Dendritic cell treated with granulocyte-macrophage colony-stimulating factor and Interleukin-4, amounts not matched to agents 40 ng/mL and 50 ng/mL, for 4 days (primary cell): Measurements from ENCODE around the gene VSIG8.
"Not testable (repeated sequence)": the region's sequence is repeated elsewhere in the genome, so short reads cannot be mapped to it uniquely, and the experiment has no call there.

Experiments used
- H3K27ac Mint-ChIP-seq: one replicate; pipeline ENCODE4 v1.8.0; 2022; ENCODE audit warnings: mild to moderate bottlenecking, mixed read lengths
- H3K27me3 Mint-ChIP-seq: one replicate; pipeline ENCODE4 v1.8.0; 2022; ENCODE audit warnings: mild to moderate bottlenecking, mixed read lengths
- H3K36me3 Mint-ChIP-seq: one replicate; pipeline ENCODE4 v1.8.0; 2022; ENCODE audit warnings: low read depth, mixed read lengths
- H3K4me1 Mint-ChIP-seq: one replicate; pipeline ENCODE4 v1.8.0; 2022; ENCODE audit warnings: low read depth, mixed read lengths
- H3K4me3 Mint-ChIP-seq: one replicate; pipeline ENCODE4 v1.8.0; 2022; ENCODE audit warnings: mild to moderate bottlenecking, moderate library complexity, mixed read lengths
- H3K9me3 Mint-ChIP-seq: one replicate; pipeline ENCODE4 v1.8.0; 2022; ENCODE audit warnings: mixed read lengths
- intact Hi-C: fragments of 100-400 bp; cut with micrococcal nuclease; formaldehyde crosslinking; loops from one replicate; pipeline ENCODE4 v1.15.0; 2022

The VSIG8 gene, protein sequence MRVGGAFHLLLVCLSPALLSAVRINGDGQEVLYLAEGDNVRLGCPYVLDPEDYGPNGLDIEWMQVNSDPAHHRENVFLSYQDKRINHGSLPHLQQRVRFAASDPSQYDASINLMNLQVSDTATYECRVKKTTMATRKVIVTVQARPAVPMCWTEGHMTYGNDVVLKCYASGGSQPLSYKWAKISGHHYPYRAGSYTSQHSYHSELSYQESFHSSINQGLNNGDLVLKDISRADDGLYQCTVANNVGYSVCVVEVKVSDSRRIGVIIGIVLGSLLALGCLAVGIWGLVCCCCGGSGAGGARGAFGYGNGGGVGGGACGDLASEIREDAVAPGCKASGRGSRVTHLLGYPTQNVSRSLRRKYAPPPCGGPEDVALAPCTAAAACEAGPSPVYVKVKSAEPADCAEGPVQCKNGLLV

DNA sequence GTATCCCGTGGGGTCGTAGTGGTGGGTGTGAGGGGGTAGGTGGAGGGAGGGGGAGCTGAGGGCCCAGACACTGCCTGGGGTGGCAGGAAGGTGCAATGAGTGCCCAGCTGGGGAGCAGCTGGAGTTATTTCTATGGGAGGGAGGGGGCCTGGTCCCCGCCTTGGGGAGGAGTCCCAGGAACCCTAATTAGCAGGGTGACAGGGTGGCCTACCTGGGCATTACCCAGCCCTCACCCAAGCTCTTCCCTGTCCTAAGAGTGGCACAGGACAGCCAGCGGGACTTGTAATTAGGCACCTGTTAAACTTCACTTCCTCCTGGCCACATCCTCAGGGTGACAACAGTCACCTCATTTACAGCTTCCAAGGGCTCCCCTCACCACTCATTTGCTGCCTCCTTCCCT is at the start of gene VSIG8:
TSS of gene VSIG8 (minus strand) at position 101 of the 400 bp plus-strand sequence. CDS start 136 bp downstream, outside the sequence.
- Mint-ChIP-seq H3K4me3 (no peak within 1 kb of the TSS), H3K4me1 (peaks cover 6% of the 10 kb centered on the region), H3K36me3 (no peaks in the 10 kb centered on the region), H3K9me3 (no peaks in the 10 kb centered on the region), H3K27me3 (peaks cover 52% of the 10 kb centered on the region), H3K27ac (no peak within 1 kb of the TSS)
- intact Hi-C loops = no loop called here

DNA sequence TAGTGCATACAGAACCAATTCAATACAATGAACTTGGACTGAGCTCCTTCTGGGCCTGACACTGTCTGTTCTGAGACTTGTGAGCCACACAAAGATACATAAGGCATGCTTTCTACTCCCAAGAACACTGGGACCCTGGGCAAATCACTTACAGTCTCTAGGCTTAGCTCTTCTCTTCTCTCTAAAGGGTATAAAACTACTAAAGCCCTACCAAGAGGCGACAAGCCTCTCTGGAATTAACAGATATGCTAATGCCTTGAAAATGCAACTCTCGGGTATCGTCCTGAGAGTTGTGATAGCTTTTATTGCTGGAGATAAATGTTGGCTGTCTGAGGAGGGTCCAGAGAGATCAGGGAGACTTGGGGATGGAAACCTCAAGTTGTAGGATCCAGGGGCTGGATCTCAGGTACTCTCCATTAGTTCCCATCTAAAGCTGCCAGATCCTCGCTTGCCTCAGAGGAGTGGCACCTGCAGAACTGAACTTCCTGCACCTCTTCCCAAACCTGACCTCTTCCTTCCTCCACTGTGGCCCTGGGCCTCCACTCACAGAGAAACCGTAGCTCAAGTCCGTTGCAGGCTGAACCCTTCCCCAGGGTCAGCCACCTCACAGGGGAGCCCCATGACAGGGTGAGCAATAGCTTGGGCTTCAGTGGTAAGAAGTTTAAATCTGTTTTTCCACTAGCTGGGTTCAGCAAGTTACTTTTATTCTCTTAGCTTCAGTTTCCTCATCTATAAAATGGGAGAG is 49.0 kb upstream of the VSIG8 start:
- peaks cover 11% of the 10 kb centered on the region for H3K36me3 Mint-ChIP-seq
- no peaks in the 10 kb centered on the region for H3K27me3 Mint-ChIP-seq
- H3K4me1 Mint-ChIP-seq = peaks cover 39% of the 10 kb centered on the region
- H3K4me3 Mint-ChIP-seq = no peak overlapping the region
- H3K27ac Mint-ChIP-seq = peak overlapping the region; percentile 85
- H3K9me3 Mint-ChIP-seq = no peaks in the 10 kb centered on the region
- intact Hi-C loops = no loop called here

- intact Hi-C loops = no loop called here
- Mint-ChIP-seq H3K27ac (no peak overlapping the region), H3K4me1 (peaks cover 29% of the 10 kb centered on the region), H3K27me3 (no peaks in the 10 kb centered on the region), H3K36me3 (no peaks in the 10 kb centered on the region), H3K4me3 (no peak overlapping the region), H3K9me3 (no peaks in the 10 kb centered on the region)
Observed at GRCh38 chr1:159908031-159908940, 45.8 kb upstream of the VSIG8 start.

DNA sequence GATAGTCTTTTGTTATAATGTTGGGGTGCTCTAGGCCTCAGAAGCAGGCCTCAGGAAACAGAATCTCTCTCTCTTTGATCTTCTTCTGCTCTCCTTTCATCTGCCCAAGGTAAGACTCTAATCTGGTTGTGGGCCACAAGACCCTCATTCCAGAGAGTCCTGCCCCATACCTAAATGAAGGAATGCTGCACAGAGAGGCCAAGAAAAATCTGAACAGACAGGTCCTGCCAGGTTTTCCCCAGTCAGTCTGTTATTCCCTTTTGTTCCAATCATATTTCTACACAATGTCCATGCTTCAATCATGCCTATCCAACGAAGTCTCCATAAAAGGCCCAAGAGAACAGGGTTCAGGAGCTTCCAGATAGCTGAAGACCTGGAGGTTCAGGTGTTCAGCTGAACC is 44.5 kb upstream of the VSIG8 start:
- Mint-ChIP-seq H3K4me1 (peaks cover 21% of the 10 kb centered on the region), H3K27me3 (no peaks in the 10 kb centered on the region), H3K36me3 (no peaks in the 10 kb centered on the region), H3K27ac (peak overlapping the region; percentile 13), H3K9me3 (no peaks in the 10 kb centered on the region), H3K4me3 (no peak overlapping the region)
- intact Hi-C loops = no loop called here

DNA sequence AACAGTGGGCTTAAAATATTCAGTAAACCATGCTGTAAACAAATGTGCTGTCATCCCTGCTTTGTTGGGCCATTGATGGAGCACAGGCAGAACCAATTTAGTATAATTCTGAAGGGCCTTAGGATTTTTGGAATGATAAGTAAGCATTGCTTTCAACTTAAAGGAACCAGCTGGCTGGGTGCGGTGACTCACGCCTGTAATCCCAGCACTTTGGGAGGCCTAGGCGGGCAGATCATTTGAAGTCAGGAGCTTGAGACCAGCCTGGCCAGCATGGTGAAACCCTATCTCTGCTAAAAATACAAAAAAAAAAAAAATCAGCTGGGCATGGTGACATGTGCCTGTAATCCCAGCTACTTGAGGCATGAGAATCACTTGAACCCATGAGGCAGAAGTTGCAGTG is 41.6 kb upstream of the VSIG8 start:
- Mint-ChIP-seq H3K27me3 (peaks cover 18% of the 10 kb centered on the region), H3K4me1 (peaks cover 28% of the 10 kb centered on the region)
- H3K27ac Mint-ChIP-seq, H3K4me3 Mint-ChIP-seq, H3K9me3 Mint-ChIP-seq, H3K36me3 Mint-ChIP-seq, intact Hi-C loops: not testable (repeated sequence)

GRCh38 chr1:159902541-159902940 is 40.1 kb upstream of the VSIG8 start:
- Mint-ChIP-seq H3K36me3 (no peaks in the 10 kb centered on the region), H3K27ac (no peak overlapping the region), H3K9me3 (no peaks in the 10 kb centered on the region), H3K4me3 (no peak overlapping the region), H3K27me3 (peaks cover 18% of the 10 kb centered on the region), H3K4me1 (peaks cover 39% of the 10 kb centered on the region)
- intact Hi-C loops = no loop called here

DNA sequence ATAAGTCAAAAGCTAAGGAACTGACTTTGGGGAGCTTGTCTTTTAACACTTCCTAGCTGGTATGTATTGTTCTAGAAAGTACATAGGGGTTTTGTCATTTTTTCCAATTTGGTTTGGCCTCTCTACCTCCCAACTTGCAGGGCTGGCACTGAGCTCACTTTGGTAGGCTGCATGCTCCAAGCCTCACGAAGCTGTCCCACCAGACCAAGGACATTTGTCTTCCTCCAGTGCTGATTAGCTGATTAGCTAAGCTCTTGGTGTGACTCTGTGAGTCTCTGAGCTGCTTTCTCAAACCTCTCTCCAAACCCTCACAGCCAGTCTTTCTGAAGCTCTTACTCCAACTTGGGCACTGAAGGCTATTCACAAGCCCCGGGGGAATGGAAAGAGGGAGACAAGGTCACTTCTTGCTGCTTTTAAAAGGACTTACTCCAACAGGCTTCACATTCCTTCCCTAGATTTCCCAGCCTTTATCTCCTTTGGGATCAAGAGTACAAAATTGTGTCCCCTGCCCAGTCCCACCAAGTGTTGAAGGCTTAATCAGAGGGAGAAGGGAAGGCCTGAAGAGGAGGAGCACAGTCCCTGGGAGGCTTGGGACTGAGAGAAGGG is 38.4 kb upstream of the VSIG8 start:
- Mint-ChIP-seq H3K9me3 (no peaks in the 10 kb centered on the region), H3K27me3 (peaks cover 18% of the 10 kb centered on the region), H3K4me1 (peaks cover 50% of the 10 kb centered on the region), H3K36me3 (no peaks in the 10 kb centered on the region), H3K27ac (peak overlapping the region; percentile 83), H3K4me3 (no peak overlapping the region)
- intact Hi-C loops = no loop called here

- H3K27me3 Mint-ChIP-seq = peaks cover 18% of the 10 kb centered on the region
- H3K9me3 Mint-ChIP-seq = no peaks in the 10 kb centered on the region
- intact Hi-C loops = no loop called here
- peak within 1 kb of the TSS; percentile 41 for H3K4me3 Mint-ChIP-seq
- H3K27ac Mint-ChIP-seq = peak within 1 kb of the TSS; percentile 83
- no peaks in the 10 kb centered on the region for H3K36me3 Mint-ChIP-seq
- H3K4me1 Mint-ChIP-seq = peaks cover 56% of the 10 kb centered on the region
Observed at GRCh38 chr1:159900086-159900680, 37.7 kb upstream of the VSIG8 start, which contains the start of gene CFAP45. Gene CFAP45, minus strand, starts transcription at chr1:159900165. Its CDS starts 67 bp downstream, at chr1:159900098.

GRCh38 chr1:159899634-159900033 is 37.2 kb upstream of the VSIG8 start:
- Mint-ChIP-seq H3K4me1 (peaks cover 58% of the 10 kb centered on the region), H3K4me3 (peak overlapping the region; percentile 41), H3K27me3 (peaks cover 18% of the 10 kb centered on the region), H3K27ac (peak overlapping the region; percentile 83)
- intact Hi-C loops = loop anchor here (2.0 to 10.0 kb wide), 2 partner anchors 23 to 735 kb away; no protein-coding TSS in a partner anchor
- H3K9me3 Mint-ChIP-seq, H3K36me3 Mint-ChIP-seq: not testable (repeated sequence)

DNA sequence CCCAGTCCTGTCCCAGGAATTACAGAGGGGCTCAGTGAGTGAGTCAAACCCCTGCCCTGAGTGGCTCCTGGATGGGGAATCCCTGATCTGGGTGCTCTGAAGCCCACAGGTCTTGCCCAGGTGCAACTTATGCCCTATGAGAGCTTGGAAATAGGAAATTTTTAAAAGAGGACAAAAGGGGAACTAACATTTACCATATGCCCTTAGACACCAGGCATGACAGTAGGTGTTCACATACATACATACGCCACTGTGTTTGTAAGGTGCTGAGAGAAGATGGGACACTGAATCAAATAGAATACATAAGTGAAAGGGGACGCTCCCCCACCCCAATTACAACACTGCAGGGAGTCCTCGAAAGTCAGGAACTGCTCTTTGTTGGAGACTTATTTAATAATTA is 36.1 kb upstream of the VSIG8 start:
- Mint-ChIP-seq H3K36me3 (no peaks in the 10 kb centered on the region), H3K4me3 (no peak overlapping the region), H3K9me3 (no peaks in the 10 kb centered on the region), H3K4me1 (peaks cover 58% of the 10 kb centered on the region), H3K27ac (peak overlapping the region; percentile 58), H3K27me3 (peaks cover 18% of the 10 kb centered on the region)
- intact Hi-C loops = loop anchor here (2.0 to 10.0 kb wide), 2 partner anchors 24 to 734 kb away; no protein-coding TSS in a partner anchor

- Mint-ChIP-seq H3K27ac (peak overlapping the region; percentile 58), H3K4me1 (peaks cover 58% of the 10 kb centered on the region), H3K4me3 (no peak overlapping the region), H3K9me3 (no peaks in the 10 kb centered on the region), H3K27me3 (peaks cover 18% of the 10 kb centered on the region), H3K36me3 (no peaks in the 10 kb centered on the region)
- intact Hi-C loops = loop anchor here (2.0 to 10.0 kb wide), 2 partner anchors 25 to 733 kb away; no protein-coding TSS in a partner anchor
Observed at GRCh38 chr1:159897962-159898361, 35.5 kb upstream of the VSIG8 start.

DNA sequence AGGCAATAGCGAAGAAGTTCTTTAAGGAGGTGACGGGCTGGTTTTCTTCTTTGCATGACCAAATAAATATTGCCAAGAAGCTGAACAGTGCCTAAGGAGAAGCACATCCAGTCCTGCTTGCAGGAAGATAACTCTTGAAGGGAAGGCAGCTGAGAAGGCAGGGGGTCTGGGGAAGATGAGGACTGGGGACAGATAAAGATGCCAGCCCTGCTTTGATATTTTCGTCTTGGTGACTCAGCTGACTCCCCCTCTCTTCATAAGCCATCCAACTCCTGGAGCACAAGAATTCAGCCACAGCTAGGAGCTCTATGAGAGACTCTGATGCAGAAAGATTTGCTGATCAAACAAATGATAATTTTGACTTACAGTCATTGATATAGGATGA is 34.1 kb upstream of the VSIG8 start:
- Mint-ChIP-seq H3K4me1 (peaks cover 57% of the 10 kb centered on the region), H3K4me3 (no peak overlapping the region), H3K36me3 (no peaks in the 10 kb centered on the region), H3K27ac (peak overlapping the region; percentile 77), H3K27me3 (peaks cover 16% of the 10 kb centered on the region), H3K9me3 (no peaks in the 10 kb centered on the region)
- intact Hi-C loops = loop anchor here (10.0 kb wide), 1 partner anchor 732 kb away; no protein-coding TSS in a partner anchor
